Peyer's patch (tissue), 4 donors: Measurements from ENCODE around the gene KRTAP13-1.

Experiments
- CTCF ChIP-seq, 6 experiments: fragments of 450-650 bp in 4 of 6; fragments of 200-600 bp in 2 of 6; sonication (generic) in 1 of 6; IDR thresholded peaks; one replicate each; pipeline ENCODE4 v1.5.1; 2017 to 2019; ENCODE audit warnings: antibody characterized with exemption in 6 of 6, mild to moderate bottlenecking in 3 of 6, moderate library complexity in 1 of 6
- POLR2A ChIP-seq, 2 donors: fragments of 450-650 bp; IDR thresholded peaks; one replicate each; pipeline ENCODE4 v1.5.1; 2017; ENCODE audit warnings: antibody characterized with exemption in 2 of 2, mild to moderate bottlenecking in 2 of 2, moderate library complexity in 2 of 2

- no peak for TF ChIP-seq CTCF (IDR thresholded peaks at IDR 0.05)
- TF ChIP-seq POLR2A (IDR thresholded peaks at IDR 0.05) = no peak
Measured at GRCh38 chr21:30355906-30356305, 39.9 kb upstream of the KRTAP13-1 start.
